Smooth muscle cell (in vitro differentiated cells): ENCODE results near the gene CARNS1. TPM values are rescaled to one million over a fixed set of nuclear protein-coding genes. Genes with fewer than 3 reads are reported as not detected.

ENCODE experiments used
- DNase-seq: peaks from one replicate; lab custom pipeline; 2025; ENCODE audit not compliant: unreplicated experiment; lab: John Stamatoyannopoulos, UW
- H2AFZ ChIP-seq: fragments of 200-600 bp; sonication (generic); 2 replicates; pipeline ENCODE4 v1.6.0; 2016; ENCODE audit warnings: antibody characterized with exemption, low read depth, mild to moderate bottlenecking
- H3F3A ChIP-seq: fragments of 200-600 bp; sonication (generic); 2 replicates; pipeline ENCODE4 v1.6.0; 2017; ENCODE audit warnings: antibody characterized with exemption, low read depth
- H3K27ac ChIP-seq: fragments of 200-600 bp; sonication (generic); 2 replicates; pipeline ENCODE4 v1.5.1; 2016; ENCODE audit warnings: low read depth, mild to moderate bottlenecking
- H3K27me3 ChIP-seq: fragments of 200-600 bp; sonication (generic); 2 replicates; pipeline ENCODE4 v1.6.1; 2016; ENCODE audit warnings: low read depth, mild to moderate bottlenecking
- H3K36me3 ChIP-seq: fragments of 200-600 bp; sonication (generic); 2 replicates; pipeline ENCODE4 v1.5.1; 2016; ENCODE audit warnings: low read depth
- H3K4me1 ChIP-seq: fragments of 200-600 bp; sonication (generic); 2 replicates; pipeline ENCODE4 v1.5.1; 2016; ENCODE audit warnings: low read depth
- H3K4me2 ChIP-seq: fragments of 200-600 bp; sonication (generic); 2 replicates; pipeline ENCODE4 v1.6.0; 2016; ENCODE audit warnings: mild to moderate bottlenecking
- H3K4me3 ChIP-seq: fragments of 200-600 bp; sonication (generic); 2 replicates; pipeline ENCODE4 v1.5.1; 2016; ENCODE audit warnings: mild to moderate bottlenecking
- H3K79me2 ChIP-seq: fragments of 200-600 bp; sonication (generic); 2 replicates; pipeline ENCODE4 v1.6.0; 2016; ENCODE audit warnings: low read depth, mild to moderate bottlenecking
- H3K9ac ChIP-seq: fragments of 200-600 bp; sonication (generic); 2 replicates; pipeline ENCODE4 v1.6.0; 2016; ENCODE audit warnings: low read depth
- H3K9me3 ChIP-seq: fragments of 200-600 bp; sonication (generic); replicated peaks from 2 replicates; pipeline ENCODE4 v1.5.1; 2016; ENCODE audit warnings: low read depth
- H4K20me1 ChIP-seq: fragments of 200-600 bp; sonication (generic); 2 replicates; pipeline ENCODE4 v1.6.0; 2016; ENCODE audit warnings: low read depth
- CTCF ChIP-seq: fragments of 200-600 bp; sonication (generic); IDR thresholded peaks from 2 replicates; pipeline ENCODE4 v1.5.1; 2017; ENCODE audit warnings: borderline replicate concordance, mild to moderate bottlenecking, antibody characterized with exemption; ENCODE audit not compliant: insufficient read depth, poor library complexity, severe bottlenecking
- WGBS: methylation state at CpG from one replicate; pipeline ENCODE4 v1.1.7; 2016; ENCODE audit warnings: low lambda C conversion rate; 5-methylcytosine and 5-hydroxymethylcytosine counted together
- polyA plus RNA-seq: library from polyadenylated mRNA; unstranded; fragments of >200 nt; fragmentation: Nextera tagmentation; extraction: Ambion mirVana; gene quantifications from 2 replicates; pipeline ENCODE4 v1.2.1, GENCODE V29; 2016
- total RNA-seq: library from RNA; depleted of rRNA; stranded (reverse); fragments of >200 nt; gene quantifications from 2 replicates; pipeline ENCODE4 v1.2.3, GENCODE V29; 2014

CARNS1 gene
- total and polyA plus RNA-seq, 2 experiments from 2014 or later: 0.36 to 1.7 TPM

GRCh38 chr11:67410369-67410831, 5.1 kb upstream of the CARNS1 start:
- no peak for TF ChIP-seq CTCF
- H3K4me1 ChIP-seq: peaks cover 6% of the 10 kb centered on the region
- no peaks in the 10 kb centered on the region for H3K9me3 ChIP-seq
- no peak overlapping the region for H3K4me3 ChIP-seq
- H2AFZ ChIP-seq: no peak overlapping the region
- 87% methylated on average over 15 of the region's 15 CpGs for WGBS
- no peak overlapping the region for H3K4me2 ChIP-seq
- peaks cover 18% of the 10 kb centered on the region for H3K27me3 ChIP-seq
- H3K9ac ChIP-seq: no peak overlapping the region
- H3K27ac ChIP-seq: no peak overlapping the region
- H3K79me2 ChIP-seq: no peaks in the 10 kb centered on the region
- H4K20me1 ChIP-seq: no peaks in the 10 kb centered on the region
- no peaks in the 10 kb centered on the region for H3F3A ChIP-seq
- no peaks in the 10 kb centered on the region for H3K36me3 ChIP-seq
- DNase-seq: no peak

GRCh38 chr11:67410984-67411784, 4.3 kb upstream of the CARNS1 start:
- DNase-seq: no peak
- 87% methylated on average over 17 of the region's 17 CpGs for WGBS
- Histone ChIP-seq H3K27me3 (peaks cover 18% of the 10 kb centered on the region), H3K9ac (no peak overlapping the region), H3K36me3 (no peaks in the 10 kb centered on the region), H3F3A (no peaks in the 10 kb centered on the region), H3K4me3 (no peak overlapping the region), H3K9me3 (no peaks in the 10 kb centered on the region), H3K27ac (no peak overlapping the region), H3K79me2 (no peaks in the 10 kb centered on the region), H3K4me1 (peaks cover 6% of the 10 kb centered on the region), H3K4me2 (no peak overlapping the region), H4K20me1 (no peaks in the 10 kb centered on the region), H2AFZ (no peak overlapping the region)
- TF ChIP-seq CTCF: no peak

- Histone ChIP-seq H3K79me2 (no peaks in the 10 kb centered on the region), H3K9me3 (no peaks in the 10 kb centered on the region), H2AFZ (no peak overlapping the region), H4K20me1 (no peaks in the 10 kb centered on the region), H3F3A (no peaks in the 10 kb centered on the region), H3K9ac (no peak overlapping the region), H3K27ac (no peak overlapping the region), H3K4me3 (no peak overlapping the region), H3K4me2 (no peak overlapping the region), H3K4me1 (peaks cover 6% of the 10 kb centered on the region), H3K36me3 (no peaks in the 10 kb centered on the region), H3K27me3 (peaks cover 18% of the 10 kb centered on the region)
- no peak for DNase-seq
- 87% methylated on average over 7 of the region's 7 CpGs for WGBS
- TF ChIP-seq CTCF: no peak
Observed at GRCh38 chr11:67411785-67412152, 3.7 kb upstream of the CARNS1 start.
